Measurements from ENCODE around the gene RCBTB2.
"Not testable (repeated sequence)": the region's sequence is repeated elsewhere in the genome, so short reads cannot be mapped to it uniquely, and the experiment has no call there.

Gene RCBTB2

GRCh38 chr13:48532506-48533499 lies at the start of gene RCBTB2:
TSS of gene RCBTB2 (minus strand) at chr13:48533080. CDS start at chr13:48521939, 11,141 bp downstream.
- FAIRE-seq, result peak; percentile 75

GRCh38 chr13:48582084-48582483 lies 49.2 kb upstream of the RCBTB2 start:
- no peak for FAIRE-seq

GRCh38 chr13:48580896-48581295 lies 48.0 kb upstream of the RCBTB2 start:
- no peak for FAIRE-seq

- peak; percentile 94 for FAIRE-seq
Observed at GRCh38 chr13:48580185-48580803, 47.4 kb upstream of the RCBTB2 start.

GRCh38 chr13:48579919-48580180 lies 47.0 kb upstream of the RCBTB2 start:
- not testable (repeated sequence) for FAIRE-seq

- no peak for FAIRE-seq
Observed at GRCh38 chr13:48579165-48579918, 46.5 kb upstream of the RCBTB2 start.

GRCh38 chr13:48578516-48579164 lies 45.8 kb upstream of the RCBTB2 start:
- FAIRE-seq, result no peak

GRCh38 chr13:48576448-48577010 lies 43.6 kb upstream of the RCBTB2 start:
- no peak for FAIRE-seq

GRCh38 chr13:48575031-48575430 lies 42.2 kb upstream of the RCBTB2 start:
- no peak for FAIRE-seq

- FAIRE-seq, result no peak
Observed at GRCh38 chr13:48574041-48574796, 41.3 kb upstream of the RCBTB2 start.

GRCh38 chr13:48573213-48574007 lies 40.5 kb upstream of the RCBTB2 start:
- no peak for FAIRE-seq

- FAIRE-seq, result no peak
Observed at GRCh38 chr13:48571126-48571913, 38.4 kb upstream of the RCBTB2 start.

GRCh38 chr13:48570216-48570828 lies 37.4 kb upstream of the RCBTB2 start:
- no peak for FAIRE-seq

GRCh38 chr13:48569104-48569666 lies 36.3 kb upstream of the RCBTB2 start:
- FAIRE-seq, result no peak

- no peak for FAIRE-seq
Observed at GRCh38 chr13:48568370-48569103, 35.7 kb upstream of the RCBTB2 start.

GRCh38 chr13:48567515-48568369 lies 34.9 kb upstream of the RCBTB2 start:
- no peak for FAIRE-seq

GRCh38 chr13:48564056-48564455 lies 31.2 kb upstream of the RCBTB2 start:
- FAIRE-seq, result no peak

GRCh38 chr13:48563626-48564025 lies 30.7 kb upstream of the RCBTB2 start:
- FAIRE-seq, result no peak

Data from G401.6 (cell line).